Rectal smooth muscle tissue (tissue), 1 donor: Measurements from ENCODE around the gene PCNT.

Experiments used
- H3K27ac ChIP-seq: one replicate; pipeline ENCODE4 v1.7.0; 2013; ENCODE audit warnings: low read depth, low read length, inconsistent platforms
- H3K27me3 ChIP-seq: one replicate; pipeline ENCODE4 v1.7.0; 2013; ENCODE audit warnings: low read length; ENCODE audit not compliant: control insufficient read depth, insufficient read depth
- H3K36me3 ChIP-seq: one replicate; pipeline ENCODE4 v1.7.0; 2013; ENCODE audit warnings: low read length; ENCODE audit not compliant: control insufficient read depth, insufficient read depth
- H3K4me1 ChIP-seq: one replicate; pipeline ENCODE4 v1.7.0; 2013; ENCODE audit warnings: low read length; ENCODE audit not compliant: control insufficient read depth, insufficient read depth
- H3K4me3 ChIP-seq: one replicate; pipeline ENCODE4 v1.7.0; 2013; ENCODE audit warnings: low read length
- H3K9ac ChIP-seq: one replicate; pipeline ENCODE4 v1.7.0; 2013; ENCODE audit warnings: low read length

PCNT gene

GRCh38 chr21:46312949-46313348 lies 11.0 kb upstream of the PCNT start:
- no peaks in the 10 kb centered on the region for H3K27me3 ChIP-seq
- H3K4me1 ChIP-seq: no peaks in the 10 kb centered on the region
- no peaks in the 10 kb centered on the region for H3K36me3 ChIP-seq
- H3K9ac ChIP-seq: no peak overlapping the region
- no peak overlapping the region for H3K4me3 ChIP-seq
- H3K27ac ChIP-seq: no peak overlapping the region

DNA sequence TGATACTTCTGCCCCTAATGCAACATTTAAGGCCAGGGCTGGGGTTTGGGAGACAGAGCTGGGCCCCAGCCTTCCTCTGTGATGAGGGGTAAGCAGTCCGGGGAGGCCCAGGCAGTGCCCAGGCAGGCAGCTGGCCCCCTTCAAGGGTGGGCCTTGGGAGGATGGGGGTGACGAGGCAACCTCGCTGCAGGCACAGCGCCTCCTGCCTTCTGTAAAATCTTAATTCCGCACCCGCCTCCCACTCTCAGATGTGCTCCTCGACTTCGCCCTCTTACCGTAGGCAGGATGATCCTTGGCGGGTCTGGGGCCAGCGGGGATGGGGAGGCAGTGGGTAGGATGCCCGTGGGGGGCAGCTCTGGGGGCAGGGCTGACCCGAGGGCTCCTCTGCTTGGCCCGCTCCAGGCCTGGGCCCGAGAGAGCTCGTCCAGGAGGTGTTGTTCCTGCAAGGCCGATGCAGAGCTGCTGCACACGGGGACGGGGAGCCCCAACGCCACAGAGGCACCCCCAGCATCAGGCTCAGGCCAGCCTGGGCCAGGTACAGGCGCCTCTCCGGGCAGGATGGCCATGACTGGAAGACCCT lies 9.4 kb upstream of the PCNT start:
- no peaks in the 10 kb centered on the region for H3K27me3 ChIP-seq
- no peak overlapping the region for H3K27ac ChIP-seq
- H3K9ac ChIP-seq: no peak overlapping the region
- H3K36me3 ChIP-seq: no peaks in the 10 kb centered on the region
- H3K4me1 ChIP-seq: no peaks in the 10 kb centered on the region
- H3K4me3 ChIP-seq: no peak overlapping the region

GRCh38 chr21:46316708-46317324 lies 7.1 kb upstream of the PCNT start:
- Histone ChIP-seq H3K9ac (no peak overlapping the region), H3K36me3 (no peaks in the 10 kb centered on the region), H3K27ac (no peak overlapping the region), H3K27me3 (no peaks in the 10 kb centered on the region), H3K4me3 (no peak overlapping the region), H3K4me1 (no peaks in the 10 kb centered on the region)

GRCh38 chr21:46317710-46318463 lies 6.1 kb upstream of the PCNT start:
- Histone ChIP-seq H3K27ac (no peak overlapping the region), H3K36me3 (no peaks in the 10 kb centered on the region), H3K4me3 (no peak overlapping the region), H3K27me3 (no peaks in the 10 kb centered on the region), H3K9ac (no peak overlapping the region), H3K4me1 (peaks cover 6% of the 10 kb centered on the region)

- Histone ChIP-seq H3K36me3 (no peaks in the 10 kb centered on the region), H3K27ac (no peak overlapping the region), H3K4me1 (peaks cover 9% of the 10 kb centered on the region), H3K9ac (no peak overlapping the region), H3K27me3 (no peaks in the 10 kb centered on the region), H3K4me3 (no peak overlapping the region)
These were observed 5.5 kb upstream of the PCNT start for GRCh38 chr21:46318464-46318845.

DNA sequence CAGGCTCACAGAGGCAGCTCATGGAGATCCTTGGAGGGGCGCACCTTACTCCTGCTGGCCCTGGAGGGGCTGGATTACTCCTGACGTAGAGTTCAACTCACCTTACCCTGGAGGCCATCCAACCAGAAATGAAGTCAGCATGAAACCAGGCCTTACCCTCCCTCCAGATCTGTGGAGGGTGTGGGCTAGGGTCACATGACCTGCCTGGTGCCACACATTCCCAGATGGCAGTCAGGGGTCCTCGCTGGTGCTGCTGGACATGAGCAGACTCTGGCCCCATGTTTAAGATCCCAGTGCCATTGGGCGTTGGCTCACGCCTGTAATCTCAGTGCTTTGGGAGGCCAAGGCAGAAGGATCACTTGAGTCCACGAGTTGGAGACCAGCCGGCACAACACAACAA lies 4.8 kb upstream of the PCNT start:
- H3K27ac ChIP-seq: no peak overlapping the region
- peaks cover 9% of the 10 kb centered on the region for H3K4me1 ChIP-seq
- H3K4me3 ChIP-seq: no peak overlapping the region
- no peak overlapping the region for H3K9ac ChIP-seq
- no peaks in the 10 kb centered on the region for H3K27me3 ChIP-seq
- H3K36me3 ChIP-seq: no peaks in the 10 kb centered on the region

GRCh38 chr21:46320331-46320801 lies 3.6 kb upstream of the PCNT start:
- Histone ChIP-seq H3K4me1 (peaks cover 10% of the 10 kb centered on the region), H3K4me3 (no peak overlapping the region), H3K27ac (no peak overlapping the region), H3K27me3 (no peaks in the 10 kb centered on the region), H3K9ac (no peak overlapping the region), H3K36me3 (no peaks in the 10 kb centered on the region)

DNA sequence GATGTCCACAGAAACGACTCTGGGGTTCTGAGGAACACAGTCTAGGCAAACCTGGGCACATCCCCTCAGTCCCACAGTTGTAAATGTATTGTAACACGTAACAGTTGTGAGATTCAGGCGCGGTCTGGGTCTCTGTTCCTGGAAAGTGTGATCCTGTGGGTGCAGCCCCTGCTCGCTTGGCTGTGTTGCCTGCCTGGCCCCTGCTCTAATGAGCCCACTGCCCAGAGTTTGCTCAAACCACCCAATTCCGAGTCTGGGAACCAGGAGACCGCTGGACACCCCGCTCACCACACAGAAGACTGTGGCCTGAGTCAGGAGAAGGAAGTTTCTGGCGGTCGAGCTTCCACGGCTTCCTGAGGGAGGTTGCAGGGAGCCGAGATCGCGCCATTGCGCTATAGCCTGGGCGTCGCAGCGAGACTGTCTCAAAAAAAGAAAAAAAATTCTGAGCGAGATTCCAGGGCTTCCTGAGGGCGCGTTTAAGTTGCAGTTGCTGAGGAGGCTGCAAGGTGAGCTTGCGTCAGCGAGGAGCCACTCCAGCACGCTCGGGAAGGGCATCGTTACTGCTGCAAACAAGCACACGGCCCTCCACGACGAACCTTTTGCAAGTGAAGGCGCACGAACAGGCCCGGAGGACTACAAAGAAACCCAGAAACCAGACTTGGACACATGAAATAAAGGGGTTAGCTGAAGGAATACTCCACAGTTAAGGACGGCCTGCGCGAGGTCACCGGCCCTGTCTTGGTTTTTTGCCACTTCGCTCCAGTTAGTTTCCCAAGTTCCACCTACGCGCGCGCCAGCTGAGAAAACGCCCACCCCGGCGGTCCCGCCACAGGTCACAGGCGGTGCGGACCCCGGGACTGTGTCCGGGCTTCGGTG lies 1.4 kb upstream of the PCNT start:
- no peak overlapping the region for H3K27ac ChIP-seq
- H3K4me1 ChIP-seq: peaks cover 14% of the 10 kb centered on the region
- H3K4me3 ChIP-seq: peak overlapping the region; percentile 82
- H3K9ac ChIP-seq: peak overlapping the region; percentile 27
- H3K27me3 ChIP-seq: no peaks in the 10 kb centered on the region
- peaks cover under 1% of the 10 kb centered on the region for H3K36me3 ChIP-seq

DNA sequence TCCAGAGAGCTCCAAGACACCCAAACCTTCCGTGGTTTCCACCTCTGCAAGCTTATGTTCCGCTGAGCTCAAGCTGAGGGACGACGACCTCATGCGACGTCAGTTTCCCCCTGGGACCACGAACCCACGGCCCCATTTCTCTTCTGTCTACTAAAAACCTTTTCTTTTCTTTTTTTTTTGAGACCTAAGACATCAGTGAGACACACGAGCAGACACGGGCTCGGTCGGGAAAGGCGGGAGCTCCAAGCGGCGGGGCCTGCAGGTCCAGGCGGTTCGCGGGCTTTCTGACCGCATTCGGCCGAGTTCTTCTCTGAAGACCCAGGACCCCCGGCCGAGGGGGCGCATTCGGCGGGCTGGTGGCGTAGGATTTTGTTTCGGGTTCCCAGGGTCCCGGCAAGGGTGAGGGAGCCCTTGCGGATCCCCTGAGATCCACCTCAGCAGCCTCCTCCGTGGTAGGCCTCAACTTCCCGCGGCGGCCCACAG lies 688 bp upstream of the PCNT start:
- peaks cover 5% of the 10 kb centered on the region for H3K36me3 ChIP-seq
- peak overlapping the region; percentile 27 for H3K9ac ChIP-seq
- no peak overlapping the region for H3K27ac ChIP-seq
- no peaks in the 10 kb centered on the region for H3K27me3 ChIP-seq
- H3K4me3 ChIP-seq: peak overlapping the region; percentile 82
- peaks cover 14% of the 10 kb centered on the region for H3K4me1 ChIP-seq

DNA sequence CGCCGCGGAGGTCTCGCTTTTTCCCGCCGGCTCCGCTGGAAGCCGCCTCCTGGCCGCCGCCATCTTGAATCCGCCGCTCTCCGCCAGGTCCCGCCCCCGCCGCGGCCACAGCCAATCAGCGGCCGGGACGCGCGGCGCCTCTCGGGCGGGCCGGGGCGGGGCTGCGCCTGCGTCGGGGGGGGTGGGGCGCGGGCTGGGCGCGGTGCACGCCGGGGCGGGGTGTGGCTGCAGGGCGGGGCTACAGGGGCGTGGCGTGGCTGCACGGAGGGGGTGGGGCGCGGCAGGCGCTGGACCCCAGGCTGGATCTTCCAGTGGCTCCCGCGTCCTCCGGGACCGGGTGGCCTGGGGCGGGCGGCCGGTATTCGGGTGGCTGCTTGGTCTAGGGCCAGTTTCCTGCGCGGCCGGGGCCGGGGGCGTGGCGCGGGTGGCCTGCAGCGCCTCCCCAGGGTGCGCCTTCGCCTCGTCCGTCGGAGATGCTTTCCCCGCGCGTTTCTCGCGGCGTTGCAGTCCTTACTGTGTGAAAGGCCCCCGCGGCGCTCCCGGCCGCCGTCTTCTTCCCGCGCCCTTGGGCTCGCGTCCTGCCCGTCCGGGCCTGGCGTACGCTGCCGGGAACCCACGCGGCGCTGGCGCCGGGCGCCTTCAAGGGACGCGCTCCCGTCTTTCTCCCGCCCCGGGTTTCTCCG lies 575 bp downstream of the PCNT start:
- peaks cover 14% of the 10 kb centered on the region for H3K4me1 ChIP-seq
- H3K4me3 ChIP-seq: peak overlapping the region; percentile 86
- H3K36me3 ChIP-seq: peaks cover 9% of the 10 kb centered on the region
- H3K9ac ChIP-seq: peak overlapping the region; percentile 86
- no peaks in the 10 kb centered on the region for H3K27me3 ChIP-seq
- H3K27ac ChIP-seq: peak overlapping the region; percentile 92

DNA sequence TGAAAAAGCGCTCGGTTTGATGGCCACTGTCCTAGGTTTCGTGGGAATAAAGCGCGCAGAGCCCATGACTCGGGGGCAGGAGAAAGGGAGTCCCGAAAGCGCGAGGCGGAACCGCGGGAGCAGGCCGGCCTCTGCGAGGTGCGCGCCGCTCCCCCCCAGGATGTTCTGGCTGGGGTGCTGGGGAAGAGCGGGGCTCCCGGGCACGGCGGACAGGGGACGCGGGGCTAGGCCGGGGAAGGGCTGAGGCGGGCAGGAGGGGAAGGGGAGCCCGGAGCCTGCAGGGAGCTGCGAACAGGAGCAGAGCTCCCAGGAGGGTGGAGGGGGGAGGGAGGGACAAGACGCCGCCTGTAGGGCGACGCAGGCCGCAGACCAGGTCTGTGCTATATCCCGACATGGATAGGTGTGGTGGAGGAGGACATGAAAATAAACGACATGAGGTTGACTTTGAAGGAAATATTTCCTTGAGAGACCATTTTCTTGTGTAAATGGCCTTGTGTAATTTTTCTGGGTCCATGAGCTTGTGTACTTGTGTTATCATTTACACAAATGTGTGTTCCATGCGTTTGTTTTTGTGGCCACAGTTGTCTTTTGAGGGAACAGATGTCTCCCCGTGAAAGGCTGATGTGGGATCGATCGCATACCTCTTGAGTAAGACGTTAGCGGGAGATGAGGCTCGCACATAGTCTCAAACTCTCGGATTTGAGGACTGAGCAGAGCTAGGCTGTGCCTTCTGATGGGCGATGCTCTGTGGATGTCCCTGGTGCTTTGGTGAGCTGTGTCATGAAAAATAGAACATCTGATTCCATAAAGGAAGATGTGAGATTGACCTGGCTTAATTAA lies 1.3 kb downstream of the PCNT start:
- peak overlapping the region; percentile 56 for H3K4me3 ChIP-seq
- peaks cover 14% of the 10 kb centered on the region for H3K4me1 ChIP-seq
- H3K9ac ChIP-seq: peak overlapping the region; percentile 32
- H3K27me3 ChIP-seq: no peaks in the 10 kb centered on the region
- peaks cover 10% of the 10 kb centered on the region for H3K36me3 ChIP-seq
- peak overlapping the region; percentile 78 for H3K27ac ChIP-seq
